ENCODE measurements around the gene ZBTB16.

GRCh38 chr11:114288136-114288535 is 228.6 kb downstream of the ZBTB16 start:
- no peak for TF ChIP-seq CTCF (IDR thresholded peaks at IDR 0.05)
- no peak for TF ChIP-seq POLR2AphosphoS5 (IDR thresholded peaks at IDR 0.05)
- TF ChIP-seq POLR2A (IDR thresholded peaks at IDR 0.05): no peak
